A204.1 (cell line): ENCODE results near the gene OTOF.

Experiments used
- FAIRE-seq: peaks from 2 replicates; lab custom pipeline; 2012; peaks lifted over from hg19 to GRCh38; lab: Jason Lieb, UNC

The OTOF gene

DNA sequence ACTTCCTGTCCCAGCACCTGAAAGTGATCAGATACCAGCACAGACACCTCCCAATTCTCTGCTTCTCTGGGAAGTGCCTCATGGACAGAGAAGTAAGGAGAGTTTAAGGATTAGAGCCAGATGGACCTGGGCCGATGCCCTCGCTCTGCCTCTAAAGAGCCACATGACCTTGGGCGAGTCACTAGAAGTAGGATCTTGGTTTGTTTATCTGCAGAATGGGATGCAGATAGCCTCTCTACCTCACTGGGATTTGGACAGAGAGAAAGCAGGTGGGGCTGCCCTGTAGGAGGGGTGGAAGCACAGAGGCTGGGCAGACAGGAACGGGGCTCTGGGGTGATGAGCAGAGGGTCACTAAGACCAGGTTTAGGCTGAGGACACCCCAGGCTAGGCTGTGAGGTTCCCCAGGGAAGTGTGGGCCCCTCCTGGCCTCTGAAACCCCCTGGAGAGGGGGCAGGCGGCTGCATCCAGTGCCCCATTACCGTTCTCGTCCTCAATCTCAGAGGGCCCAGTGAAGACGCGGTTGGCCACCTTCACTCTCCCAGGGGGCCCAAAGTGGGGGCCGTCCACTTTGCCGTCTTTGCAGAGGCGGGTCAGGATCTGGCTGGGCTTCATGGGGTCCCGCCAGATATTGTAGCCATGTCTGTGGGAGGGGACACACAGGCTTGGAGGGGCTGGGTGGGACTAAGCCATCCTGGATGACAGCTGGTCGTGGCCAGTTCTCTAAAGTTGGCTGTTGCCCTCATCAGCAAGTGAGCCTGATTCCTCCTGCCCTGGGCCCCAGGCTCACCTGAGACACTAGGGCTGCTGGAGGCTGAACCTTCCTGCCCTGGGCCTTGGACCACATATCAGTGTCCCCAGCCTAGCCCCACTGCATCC, 13.3 kb downstream of the OTOF start:
- no peak for FAIRE-seq

- FAIRE-seq, result no peak
Observed at GRCh38 chr2:26463244-26464192, 14.4 kb downstream of the OTOF start.

- FAIRE-seq, result no peak
Observed at GRCh38 chr2:26462511-26463243, 15.2 kb downstream of the OTOF start.

DNA sequence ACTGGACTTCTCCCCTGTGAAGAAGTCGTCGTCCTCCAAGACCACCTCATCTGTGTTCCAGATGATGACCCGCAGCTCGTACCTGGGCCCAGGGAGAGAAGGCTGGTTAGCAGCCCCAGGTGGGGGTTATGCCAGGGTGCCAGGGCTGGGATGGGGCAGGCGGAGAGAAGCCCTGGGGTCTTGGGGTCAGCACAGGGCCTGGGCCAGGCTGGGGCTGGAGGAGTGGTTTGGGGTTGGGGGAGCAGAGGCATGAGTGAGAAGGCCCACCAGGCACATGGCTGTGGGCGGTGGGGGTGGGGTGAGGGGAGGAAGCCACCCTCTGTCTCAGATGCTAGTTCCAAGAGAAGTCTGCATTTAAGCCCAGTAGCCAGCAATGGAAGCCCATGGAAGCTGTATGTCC, 15.8 kb downstream of the OTOF start:
- no peak for FAIRE-seq

- no peak for FAIRE-seq
Observed at GRCh38 chr2:26461601-26462023, 16.3 kb downstream of the OTOF start.

- FAIRE-seq, result no peak
Observed at GRCh38 chr2:26460613-26461031, 17.3 kb downstream of the OTOF start.

DNA sequence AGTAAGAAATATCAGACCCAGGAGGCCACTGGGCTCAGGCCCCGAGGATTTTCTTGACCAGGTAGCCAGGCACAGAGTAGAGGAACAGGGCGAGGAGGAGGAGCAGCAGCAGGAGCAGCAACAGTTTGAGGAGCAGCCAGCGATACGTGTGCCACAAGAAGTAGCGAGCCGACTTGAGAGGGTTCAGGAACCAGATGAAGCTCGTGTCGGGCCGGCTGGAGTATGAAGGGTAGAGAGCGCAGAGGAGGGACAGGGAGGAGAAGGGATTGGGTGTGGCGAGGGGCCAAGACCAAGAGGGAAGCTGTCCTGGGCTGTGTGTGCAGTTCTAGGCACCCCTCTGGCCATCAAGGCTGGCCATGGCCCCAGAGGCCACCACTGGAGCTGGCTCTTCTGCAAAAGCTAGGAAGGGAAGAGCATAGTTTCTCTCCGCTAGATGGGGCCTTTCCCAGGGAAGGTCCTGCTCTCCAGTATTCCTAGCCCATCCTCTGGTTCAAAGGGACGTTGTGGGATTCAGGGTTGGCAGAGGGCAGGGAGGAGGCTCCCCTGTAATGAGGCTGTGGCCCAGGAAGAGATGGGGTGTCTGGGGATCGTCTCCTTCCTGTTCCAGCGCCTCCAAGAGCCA, 17.8 kb downstream of the OTOF start:
- FAIRE-seq, result no peak

DNA sequence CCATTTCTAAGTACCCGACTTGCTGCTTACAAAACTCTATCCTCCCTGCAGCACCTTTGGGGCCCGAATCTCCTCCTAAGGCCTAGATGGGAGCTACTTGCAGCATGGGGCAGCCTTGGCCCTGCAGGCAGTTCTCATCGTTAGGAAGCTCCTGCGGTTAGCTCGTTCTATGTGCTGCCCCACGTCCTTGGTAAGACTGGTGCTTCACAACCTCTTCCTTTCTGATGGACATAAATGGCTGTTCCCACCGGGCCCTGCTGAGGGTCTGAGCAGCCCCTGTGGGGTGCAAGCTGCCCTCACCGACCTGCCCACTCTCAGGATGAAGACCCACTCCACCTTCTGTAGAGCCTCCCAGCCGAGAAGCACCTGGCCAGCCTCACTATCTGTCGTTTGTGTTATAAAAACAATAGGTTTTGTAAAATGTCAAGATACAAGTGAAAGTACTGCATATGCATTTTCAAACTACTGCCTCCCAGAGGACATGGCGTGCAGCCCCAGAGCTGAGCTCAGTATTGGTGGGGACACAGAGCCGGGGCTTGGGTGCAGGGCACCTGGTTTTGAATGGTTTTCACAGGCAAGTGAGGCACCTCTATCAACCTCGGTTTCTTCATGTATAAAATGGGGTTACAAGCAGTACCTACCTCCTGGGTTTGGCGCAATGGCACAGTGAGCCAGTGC, 19.4 kb downstream of the OTOF start:
- FAIRE-seq, result no peak

GRCh38 chr2:26457695-26458364, 20.1 kb downstream of the OTOF start:
- no peak for FAIRE-seq

- FAIRE-seq, result no peak
Observed at GRCh38 chr2:26457251-26457666, 20.7 kb downstream of the OTOF start.

DNA sequence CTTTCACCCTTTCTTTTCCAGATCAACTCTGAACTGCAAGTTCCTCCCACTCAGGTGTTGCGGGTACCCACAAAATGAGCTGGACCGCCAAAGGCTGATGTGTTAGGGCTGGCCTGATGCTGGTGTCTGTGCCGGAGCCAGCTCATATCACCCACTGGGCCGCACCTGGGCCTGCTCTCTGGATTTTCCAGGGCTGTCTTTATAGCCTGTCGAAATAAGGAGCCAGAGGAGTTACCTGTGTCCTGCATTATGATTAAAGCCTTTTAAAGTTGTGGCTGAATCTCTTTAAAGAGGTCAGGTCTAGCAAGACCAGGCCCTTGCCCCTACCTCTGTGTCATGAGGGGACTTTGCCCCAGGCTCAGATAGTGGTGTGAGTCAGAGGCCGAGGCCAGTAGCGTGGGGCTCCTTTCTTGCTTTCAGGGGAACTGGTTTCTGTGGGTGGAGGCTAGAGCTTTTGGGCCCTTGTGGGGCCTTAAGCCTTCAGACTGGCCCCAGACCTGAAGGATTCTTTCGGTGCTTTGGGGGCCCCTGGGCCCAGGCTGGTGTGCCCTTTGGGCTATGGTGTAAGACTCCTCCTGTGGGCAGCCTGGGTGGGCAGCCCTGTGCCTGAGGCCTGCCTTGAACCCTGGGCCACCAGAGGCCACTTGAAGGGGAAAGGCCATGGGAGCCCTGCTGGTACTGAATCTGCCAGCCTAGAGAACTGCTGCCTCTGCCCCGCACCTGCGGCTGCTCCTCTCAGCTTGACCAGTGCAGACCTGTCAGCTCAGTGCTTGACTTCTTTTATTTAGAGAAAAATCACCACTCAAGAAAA, 21.3 kb downstream of the OTOF start:
- no peak for FAIRE-seq

- no peak for FAIRE-seq
Observed at GRCh38 chr2:26455670-26456439, 22.1 kb downstream of the OTOF start.

GRCh38 chr2:26455037-26455669, 22.8 kb downstream of the OTOF start:
- FAIRE-seq, result no peak

DNA sequence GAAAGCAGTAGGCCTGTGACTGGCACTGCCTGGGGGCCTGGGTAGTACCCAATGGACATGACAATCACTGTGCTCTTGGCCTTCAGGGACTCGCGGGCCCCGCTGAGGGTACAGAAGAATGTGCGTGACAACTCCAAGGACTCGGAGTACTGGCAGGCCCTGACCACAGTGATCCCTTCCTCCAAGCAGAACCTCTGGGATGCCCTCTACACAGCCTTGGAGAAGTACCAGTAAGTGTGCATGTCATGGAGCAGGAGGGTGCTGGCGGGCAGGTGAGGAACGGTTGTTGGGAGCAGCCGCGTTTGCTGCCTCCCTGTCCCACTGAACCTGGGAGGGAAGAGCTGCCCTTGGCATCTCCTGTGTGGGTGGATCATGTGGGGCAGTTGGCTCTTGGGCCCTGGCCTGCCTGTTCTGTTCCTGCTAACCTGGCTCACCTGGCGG, 23.3 kb downstream of the OTOF start:
- FAIRE-seq, result no peak

GRCh38 chr2:26453421-26454329, 24.2 kb downstream of the OTOF start:
- FAIRE-seq, result no peak

- FAIRE-seq, result no peak
Observed at GRCh38 chr2:26451700-26452099, 26.2 kb downstream of the OTOF start.

- FAIRE-seq, result no peak
Observed at GRCh38 chr2:26450031-26450635, 27.8 kb downstream of the OTOF start.
